ELF-1 (cell line): Measurements from ENCODE around the gene AP2A2.
A peak's percentile ranks its signal among the peaks of the same experiment; 100 is the strongest.

Experiments used
- DNase-seq: peaks from one replicate; pipeline ENCODE4 v3.0.0-alpha.2; 2016; ENCODE audit warnings: low read depth, low spot score

AP2A2 gene

GRCh38 chr11:924406-925157 is 1.1 kb upstream of the AP2A2 start:
- no peak for DNase-seq

GRCh38 chr11:925158-925495 is 543 bp upstream of the AP2A2 start:
- no peak for DNase-seq

- DNase-seq = peak; percentile 63
Measured at GRCh38 chr11:926341-926916, 759 bp downstream of the AP2A2 start.

GRCh38 chr11:927871-928270 is 2.2 kb downstream of the AP2A2 start:
- DNase-seq = no peak

DNA sequence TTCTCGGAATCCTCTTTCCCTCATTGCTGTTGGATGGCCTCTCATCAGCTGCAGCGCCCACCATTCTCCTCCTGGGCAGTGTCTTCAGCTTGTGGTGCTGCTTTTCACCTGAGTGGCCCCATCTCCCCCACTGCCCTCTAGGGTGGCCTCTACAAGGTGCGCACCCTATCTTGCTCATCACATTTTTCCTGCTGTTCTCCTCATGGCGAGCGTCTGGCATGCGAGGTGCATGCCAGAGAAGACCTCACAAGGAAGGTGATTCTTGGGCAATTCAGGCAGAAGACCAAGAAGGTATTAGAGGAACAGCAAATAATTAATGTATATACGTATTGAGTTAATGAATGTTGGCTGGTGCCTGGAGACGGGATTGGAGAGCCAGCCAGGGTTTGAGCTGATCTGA is 3.1 kb downstream of the AP2A2 start:
- no peak for DNase-seq

DNA sequence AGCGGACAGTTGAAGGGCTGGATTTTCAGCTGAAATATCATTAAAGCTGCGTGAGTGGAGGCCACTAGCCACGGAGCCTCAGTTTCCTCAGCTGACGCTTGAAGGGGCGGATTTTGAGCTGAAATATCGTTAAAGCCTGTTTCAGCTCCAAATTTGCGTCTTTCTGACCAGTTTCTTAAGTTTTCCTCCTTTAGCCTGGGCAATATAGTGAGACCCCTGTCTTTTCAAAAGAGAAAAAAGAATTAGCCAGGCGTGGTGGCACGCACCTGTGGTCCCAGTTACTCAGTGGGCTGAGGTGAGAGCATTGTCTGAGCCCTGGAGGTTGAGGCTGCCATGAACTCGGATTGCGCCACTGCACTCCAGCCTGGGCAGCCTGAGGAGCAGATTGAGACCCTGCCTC is 3.7 kb downstream of the AP2A2 start:
- DNase-seq = no peak

- no peak for DNase-seq
Measured at GRCh38 chr11:931385-931784, 5.7 kb downstream of the AP2A2 start.

GRCh38 chr11:932435-932834 is 6.8 kb downstream of the AP2A2 start:
- no peak for DNase-seq

DNA sequence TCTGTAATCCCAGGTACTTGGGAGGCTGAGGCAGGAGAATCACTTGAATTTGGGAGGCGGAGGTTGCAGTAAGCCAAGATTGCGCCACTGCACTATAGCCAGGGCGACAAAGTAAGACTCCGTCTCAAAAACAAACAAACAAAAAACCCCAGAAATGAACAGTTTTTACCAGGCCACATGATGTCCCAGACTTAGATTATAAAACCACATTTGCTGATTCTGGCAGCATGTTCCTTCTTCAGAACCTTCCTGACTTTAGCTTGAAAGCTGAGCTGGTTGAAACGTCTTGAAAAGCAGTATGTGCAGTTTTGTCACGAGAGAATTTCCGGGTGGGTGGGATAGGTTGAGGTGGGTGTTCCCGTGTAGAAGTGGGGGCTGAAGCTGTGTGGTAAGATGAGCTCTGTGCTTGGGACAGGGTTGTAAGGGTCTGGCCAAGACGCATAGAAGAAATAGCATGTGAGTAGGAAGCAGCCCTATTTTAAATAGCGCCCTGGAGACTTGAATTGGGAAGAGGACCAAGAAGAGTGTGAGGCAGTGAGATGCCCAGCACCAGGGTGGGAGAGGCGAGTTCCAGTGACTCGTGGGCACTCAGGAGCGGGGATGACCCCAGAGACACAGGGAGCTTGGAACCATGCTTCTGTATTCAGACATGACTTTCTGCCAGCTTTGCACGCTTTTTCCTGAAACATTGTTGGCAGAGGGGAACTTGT is 7.6 kb downstream of the AP2A2 start:
- DNase-seq = no peak

DNA sequence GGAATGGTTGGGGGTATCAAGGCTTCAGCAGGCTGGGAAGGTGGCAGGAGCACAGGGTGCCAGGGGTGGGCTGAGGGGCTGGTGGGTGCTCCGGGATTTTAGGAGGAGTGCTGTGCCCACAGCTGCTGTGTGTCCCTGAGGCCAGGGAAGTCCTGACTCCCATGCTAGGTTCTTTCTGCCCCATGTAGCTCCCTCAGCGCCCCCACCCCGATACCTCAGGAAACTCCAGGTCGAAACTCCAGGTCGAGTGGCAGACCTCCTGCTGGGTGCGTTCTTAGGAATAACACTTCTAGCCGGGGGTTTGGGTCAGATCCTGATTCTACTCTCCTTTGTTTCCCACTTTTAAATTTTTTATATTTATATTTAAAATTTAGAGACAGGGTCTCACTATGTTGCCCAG is 8.3 kb downstream of the AP2A2 start:
- DNase-seq = no peak

DNA sequence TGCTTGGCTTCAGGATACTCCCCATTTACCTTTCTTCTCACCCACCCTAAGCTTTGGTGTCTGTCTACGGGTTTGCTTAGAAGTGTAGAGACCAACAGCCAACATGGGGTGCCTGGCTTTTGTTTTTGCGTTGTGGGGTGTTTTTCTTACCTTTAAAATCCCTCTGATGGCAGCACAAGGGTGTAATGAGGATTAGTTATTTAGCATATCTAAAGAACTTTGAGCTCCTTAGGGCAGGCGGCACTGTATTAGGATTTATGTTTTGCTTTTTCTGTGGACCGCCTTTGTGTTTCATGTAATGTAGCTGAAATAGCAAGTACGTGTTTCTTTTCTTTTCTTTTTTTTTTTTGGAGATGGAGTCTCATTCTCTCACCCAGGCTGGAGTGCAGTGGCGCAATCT is 8.9 kb downstream of the AP2A2 start:
- DNase-seq = no peak

- DNase-seq = no peak
Measured at GRCh38 chr11:936199-936598, 10.5 kb downstream of the AP2A2 start.

DNA sequence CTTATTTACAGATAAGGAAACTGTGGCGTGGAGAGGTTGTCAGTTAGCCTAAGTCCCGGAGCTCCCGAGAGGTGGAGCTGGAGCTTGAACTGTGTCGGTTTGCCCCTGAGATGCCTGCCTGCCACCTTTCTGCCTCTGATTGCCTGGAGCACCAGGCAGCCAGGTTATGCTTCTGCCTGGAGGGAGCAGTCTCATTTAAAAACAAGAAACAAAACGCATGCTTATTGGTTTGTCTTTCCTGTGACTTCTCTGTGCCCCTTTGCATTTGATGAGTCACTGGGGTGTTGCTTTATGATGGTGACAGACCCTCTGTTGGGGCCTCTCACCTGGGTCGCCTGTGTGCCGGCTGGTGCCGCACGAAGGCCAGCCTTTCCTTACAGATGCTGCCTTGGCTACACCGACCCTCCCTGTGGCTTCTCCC is 12.2 kb downstream of the AP2A2 start:
- DNase-seq = no peak

DNA sequence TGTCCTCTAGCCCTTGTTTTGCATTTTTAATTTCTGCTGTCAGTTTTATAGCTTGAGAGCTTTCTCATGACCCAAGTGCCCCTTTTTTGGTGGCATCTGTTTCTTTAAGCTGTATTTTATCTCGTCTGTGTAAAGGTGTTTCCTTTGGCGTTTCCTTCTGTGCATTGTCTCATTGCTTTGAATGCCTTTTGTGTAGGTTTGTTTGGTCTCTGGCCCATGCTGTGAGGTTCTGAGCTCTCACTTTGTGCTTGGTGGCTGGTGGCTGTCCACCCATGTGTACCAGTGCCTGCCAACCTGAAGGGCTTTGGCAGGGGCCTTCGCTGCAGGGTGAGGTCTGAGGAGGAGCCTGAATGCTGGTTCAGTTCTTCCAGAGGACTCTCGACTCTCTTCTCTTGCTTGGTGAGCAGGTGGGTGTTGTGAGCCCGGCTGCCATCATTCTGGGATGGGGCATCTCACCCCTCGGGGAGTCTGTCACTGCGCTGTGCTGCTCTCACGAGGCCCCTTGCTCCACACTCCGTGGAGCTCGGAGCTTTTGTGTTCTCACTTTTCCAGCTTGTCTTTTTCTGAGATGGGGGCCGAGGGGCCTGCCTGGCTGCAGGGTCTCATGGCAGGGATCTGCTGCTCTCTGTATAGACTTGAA is 14.9 kb downstream of the AP2A2 start:
- peak; percentile 52 for DNase-seq

DNA sequence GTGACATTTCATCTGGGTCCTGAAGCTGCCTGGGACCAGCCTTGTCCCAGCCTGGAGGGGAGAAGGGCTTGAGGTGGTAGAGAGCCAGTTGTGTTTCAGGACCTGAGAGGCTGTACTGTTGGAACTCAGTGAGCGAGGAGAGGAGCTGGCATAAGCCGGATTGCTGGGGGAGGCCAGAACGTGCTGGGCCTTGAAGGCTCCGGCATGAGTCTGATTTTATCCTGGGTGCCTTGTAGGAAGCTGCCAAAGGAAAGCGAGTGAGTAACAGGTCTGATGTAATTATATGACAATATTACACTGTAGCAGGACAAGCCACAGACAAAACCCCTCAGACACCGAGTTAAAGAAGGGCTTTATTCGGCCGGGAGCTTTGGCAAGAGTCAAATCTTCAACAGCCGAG is 17.2 kb downstream of the AP2A2 start:
- DNase-seq = no peak

DNA sequence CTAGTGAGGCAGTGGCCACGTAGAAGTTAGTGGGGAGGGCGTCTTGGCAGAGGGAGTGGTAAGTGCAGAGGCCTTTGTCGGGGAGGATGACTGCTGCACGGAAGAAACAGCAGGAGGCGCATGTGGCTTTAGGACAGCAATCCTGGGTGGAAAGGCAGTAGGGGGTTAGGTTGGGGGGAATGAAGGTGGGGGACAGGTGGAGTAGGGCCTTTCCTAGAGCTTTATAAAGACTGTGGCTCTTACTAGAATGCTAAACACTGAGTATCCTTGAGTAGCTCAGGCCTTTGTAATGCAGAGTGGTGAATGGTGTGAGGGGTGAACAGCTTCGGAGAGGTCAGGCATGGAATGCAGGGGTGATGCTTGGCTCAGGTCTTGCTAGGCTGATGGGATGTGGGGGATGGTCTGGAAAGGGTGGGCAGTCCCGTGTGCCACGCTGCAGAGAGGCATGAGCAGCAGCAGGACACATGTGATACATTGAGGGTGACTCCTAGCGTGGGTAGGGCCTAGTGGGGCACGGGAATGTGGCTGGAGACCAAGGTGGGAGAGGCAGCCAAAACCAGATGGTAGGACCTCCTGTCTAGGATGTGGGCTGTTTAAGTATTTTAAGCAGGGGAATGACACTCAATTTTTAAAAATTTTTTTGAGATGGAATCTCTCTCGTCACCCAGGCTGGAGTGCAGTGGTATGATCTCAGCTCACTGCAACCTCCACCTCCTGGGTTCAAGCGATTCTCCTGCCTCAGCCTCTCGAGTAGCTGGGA is 19.2 kb downstream of the AP2A2 start:
- DNase-seq = peak; percentile 86

- DNase-seq = peak; percentile 65
Measured at GRCh38 chr11:945986-946385, 20.3 kb downstream of the AP2A2 start.

DNA sequence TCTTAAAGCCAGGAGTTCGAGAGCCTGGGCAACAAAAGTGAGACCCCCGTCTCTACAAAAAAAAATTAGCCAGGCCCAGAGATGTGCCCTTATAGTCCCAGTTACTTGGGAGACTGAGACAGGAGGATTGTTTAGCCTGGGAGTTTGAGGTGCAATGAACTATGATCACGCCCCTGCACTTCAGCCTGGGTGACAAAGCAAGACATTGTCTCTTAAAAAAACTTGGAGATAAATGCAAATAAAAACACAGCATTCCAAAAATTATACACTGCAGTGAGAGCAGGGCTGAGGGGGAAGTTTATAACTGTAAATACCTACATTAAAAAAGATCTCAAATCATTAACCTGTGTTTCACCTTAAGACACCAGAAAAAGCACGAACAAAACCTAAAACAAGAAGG is 22.1 kb downstream of the AP2A2 start:
- DNase-seq = no peak

DNA sequence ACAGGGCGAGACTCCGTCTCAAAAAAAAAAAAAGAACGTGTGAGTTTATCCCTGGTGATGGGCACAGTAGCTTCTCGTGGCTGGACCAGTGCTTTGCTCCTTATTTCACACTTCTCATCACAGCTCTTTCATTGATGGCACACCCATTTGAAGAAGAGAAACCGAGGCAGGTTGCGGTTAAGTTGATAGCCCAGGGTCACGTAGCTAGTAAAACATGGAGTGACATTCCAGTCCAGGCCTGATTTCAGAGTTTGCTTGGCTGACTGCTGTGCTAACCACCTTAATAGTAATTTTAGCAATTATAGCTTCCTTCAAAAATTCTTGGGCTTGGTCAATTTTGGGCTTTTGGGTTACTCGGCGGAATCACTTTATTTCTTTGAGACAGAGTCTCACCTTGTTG is 25.8 kb downstream of the AP2A2 start:
- no peak for DNase-seq

DNA sequence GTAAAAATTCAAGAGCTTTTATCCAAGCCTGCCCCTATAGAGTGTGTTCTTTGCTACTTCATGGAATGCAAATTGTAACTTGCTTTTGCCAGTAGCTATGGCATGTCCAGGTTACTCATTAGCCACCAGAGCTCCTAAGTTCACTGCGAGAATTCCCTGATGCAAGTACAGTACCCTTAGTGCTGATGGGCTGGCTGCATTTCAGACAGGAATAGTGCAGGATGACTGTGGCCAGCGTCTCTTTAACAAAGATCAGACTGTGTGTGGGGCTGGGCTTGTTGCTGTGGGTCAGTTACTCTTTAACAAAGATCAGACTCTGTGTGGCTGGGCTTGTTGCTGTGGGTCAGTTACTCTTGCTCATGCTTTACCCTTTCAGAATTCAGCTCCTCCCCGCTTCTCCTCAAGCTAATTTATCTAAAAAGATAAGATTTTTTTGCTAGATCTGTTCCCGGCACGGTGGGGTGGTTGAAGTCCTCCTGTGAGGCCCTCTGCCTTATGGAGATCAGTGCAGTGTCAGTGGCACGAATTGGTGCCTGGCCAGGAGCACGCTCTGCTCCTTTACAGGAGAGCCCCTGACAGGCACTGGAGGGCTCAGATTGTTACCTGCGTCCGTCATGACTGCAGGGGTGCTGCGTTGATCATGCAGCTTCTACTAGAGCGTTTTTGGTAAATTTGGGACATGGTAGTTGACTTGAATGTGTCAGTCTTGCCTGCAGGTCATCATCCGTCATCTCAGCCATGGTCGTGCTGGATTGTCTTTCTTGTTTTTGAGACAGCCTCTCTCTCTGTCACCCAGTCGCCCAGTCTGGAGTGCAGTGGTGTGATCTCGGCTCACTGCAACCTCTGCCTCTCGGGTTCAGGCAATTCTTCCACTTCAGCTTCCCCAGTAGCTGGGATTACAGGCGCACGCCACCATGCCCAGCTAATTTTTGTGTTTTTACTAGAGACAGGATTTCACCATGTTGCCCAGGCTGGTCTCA is 27.0 kb downstream of the AP2A2 start:
- peak; percentile 55 for DNase-seq

DNA sequence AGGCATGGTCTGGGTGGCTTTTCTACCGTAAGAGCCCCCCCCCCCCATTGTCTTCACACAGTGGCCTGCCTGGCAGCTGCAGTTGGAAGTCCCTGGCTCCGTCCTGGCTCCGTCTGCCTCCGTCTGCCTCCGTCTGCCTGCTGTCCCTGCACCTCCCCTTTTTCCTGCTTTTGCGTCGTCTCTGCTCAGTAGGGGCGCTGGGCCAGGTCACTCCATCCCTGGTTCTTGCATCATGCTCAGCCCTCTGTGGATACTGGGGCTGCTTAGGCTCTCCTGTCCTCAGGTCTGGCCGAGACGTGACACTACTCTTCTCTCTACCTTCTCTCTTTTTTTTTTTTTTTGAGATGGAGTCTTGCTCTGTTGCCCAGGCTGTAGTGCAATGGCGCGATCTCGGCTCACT is 27.8 kb downstream of the AP2A2 start:
- no peak for DNase-seq
